ENCODE results near the gene NLGN1.

Gene NLGN1

DNA sequence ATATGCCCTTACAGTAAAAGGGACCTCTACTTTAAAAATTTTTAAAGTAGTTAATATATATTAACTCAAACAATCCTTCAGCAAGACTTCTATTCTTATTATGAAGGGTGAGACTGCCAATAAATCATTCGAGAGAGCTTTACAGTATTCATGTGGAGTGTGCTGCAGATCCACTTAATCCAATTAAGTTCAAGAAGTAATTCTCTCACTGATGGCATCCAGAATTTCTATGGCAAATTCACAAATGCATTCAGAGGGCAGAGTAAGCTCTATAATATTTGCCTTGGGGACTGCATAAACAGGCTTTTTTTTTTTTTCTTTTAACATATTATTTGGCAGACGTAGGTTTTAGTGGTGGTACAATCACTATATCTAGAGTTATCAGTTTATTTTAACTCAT lies 692.0 kb downstream of the NLGN1 start:
- TF ChIP-seq, protein P1, sequence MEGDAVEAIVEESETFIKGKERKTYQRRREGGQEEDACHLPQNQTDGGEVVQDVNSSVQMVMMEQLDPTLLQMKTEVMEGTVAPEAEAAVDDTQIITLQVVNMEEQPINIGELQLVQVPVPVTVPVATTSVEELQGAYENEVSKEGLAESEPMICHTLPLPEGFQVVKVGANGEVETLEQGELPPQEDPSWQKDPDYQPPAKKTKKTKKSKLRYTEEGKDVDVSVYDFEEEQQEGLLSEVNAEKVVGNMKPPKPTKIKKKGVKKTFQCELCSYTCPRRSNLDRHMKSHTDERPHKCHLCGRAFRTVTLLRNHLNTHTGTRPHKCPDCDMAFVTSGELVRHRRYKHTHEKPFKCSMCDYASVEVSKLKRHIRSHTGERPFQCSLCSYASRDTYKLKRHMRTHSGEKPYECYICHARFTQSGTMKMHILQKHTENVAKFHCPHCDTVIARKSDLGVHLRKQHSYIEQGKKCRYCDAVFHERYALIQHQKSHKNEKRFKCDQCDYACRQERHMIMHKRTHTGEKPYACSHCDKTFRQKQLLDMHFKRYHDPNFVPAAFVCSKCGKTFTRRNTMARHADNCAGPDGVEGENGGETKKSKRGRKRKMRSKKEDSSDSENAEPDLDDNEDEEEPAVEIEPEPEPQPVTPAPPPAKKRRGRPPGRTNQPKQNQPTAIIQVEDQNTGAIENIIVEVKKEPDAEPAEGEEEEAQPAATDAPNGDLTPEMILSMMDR (IDR thresholded peaks at IDR 0.05; ENCODE audit: insufficient read depth, low read depth, low read length, missing control alignments): no peak
- H3K4me3 ChIP-seq (ENCODE audit: low read depth, low read length): no peak overlapping the region
- no peak for DNase-seq (ENCODE audit: low read depth)

DNA sequence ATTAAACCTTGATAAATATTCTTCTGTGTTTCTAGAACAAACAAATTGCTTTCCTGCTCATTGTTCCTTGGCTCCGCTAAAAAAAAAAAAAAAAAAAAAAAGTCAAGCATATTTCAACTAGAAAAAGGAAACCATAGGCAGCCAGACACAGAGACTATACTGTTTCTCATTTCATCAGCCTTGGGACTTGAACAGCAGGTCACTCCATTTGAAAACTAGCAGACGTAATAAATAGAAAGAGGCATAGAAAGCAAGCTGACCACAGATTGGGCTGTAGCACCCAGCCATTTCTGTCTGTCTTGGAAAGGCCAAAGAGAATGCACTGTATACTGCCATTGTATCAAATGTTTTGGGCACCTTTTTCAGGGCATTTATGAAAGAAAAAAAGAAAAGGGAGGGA lies 697.1 kb downstream of the NLGN1 start:
- no peak for DNase-seq (ENCODE audit: low read depth)
- TF ChIP-seq, protein P1 (IDR thresholded peaks at IDR 0.05; ENCODE audit: insufficient read depth, low read depth, low read length, missing control alignments): no peak

DNA sequence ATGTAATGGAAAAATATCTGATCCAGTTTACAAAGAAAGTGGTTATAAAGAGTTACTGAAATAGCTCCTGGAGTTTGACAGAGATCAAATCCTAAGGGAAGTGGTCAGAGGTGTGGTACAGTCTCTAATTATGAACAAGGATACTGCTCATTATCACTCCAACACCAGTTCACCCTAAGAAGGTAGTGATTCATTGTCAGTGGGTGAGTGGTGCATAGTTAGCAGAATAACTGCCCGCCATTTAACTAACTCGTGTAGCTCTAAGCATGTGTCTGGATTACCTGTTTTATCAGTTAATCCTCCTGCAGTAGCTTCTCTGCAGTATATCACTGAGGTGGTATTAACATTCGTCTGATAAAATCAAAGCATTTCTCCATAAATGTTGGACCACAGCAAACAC lies 700.1 kb downstream of the NLGN1 start:
- TF ChIP-seq, protein P1 (IDR thresholded peaks at IDR 0.05; ENCODE audit: insufficient read depth, low read depth, low read length, missing control alignments): no peak
- no peak for DNase-seq (ENCODE audit: low read depth)

More for the DNA sequence above, 697.1 kb downstream of the NLGN1 start:
- H3K4me3 ChIP-seq (ENCODE audit: low read depth, low read length): no peak overlapping the region

DNA sequence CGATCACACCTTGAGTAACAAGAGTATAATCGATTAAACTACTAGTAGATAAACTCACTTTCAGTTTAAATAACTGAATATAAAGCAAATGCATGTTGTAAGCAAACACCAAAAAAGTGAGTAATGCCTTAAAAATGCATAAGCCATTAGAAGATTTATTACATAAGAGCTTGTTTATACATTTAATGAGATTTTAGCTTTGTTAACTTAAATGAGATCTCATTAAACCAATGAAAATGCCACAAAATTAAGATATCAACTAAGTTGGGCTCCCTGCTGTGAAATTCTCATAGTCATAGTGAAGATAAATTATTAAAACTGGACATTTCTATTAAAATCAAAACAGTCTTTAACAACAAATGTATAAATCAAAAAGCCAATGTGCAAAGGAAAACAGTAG lies 701.2 kb downstream of the NLGN1 start:
- H3K4me3 ChIP-seq (ENCODE audit: low read depth, low read length): no peak overlapping the region
- DNase-seq (ENCODE audit: low read depth): no peak

More for the DNA sequence above, 700.1 kb downstream of the NLGN1 start:
- H3K4me3 ChIP-seq (ENCODE audit: low read depth, low read length): no peak overlapping the region

DNA sequence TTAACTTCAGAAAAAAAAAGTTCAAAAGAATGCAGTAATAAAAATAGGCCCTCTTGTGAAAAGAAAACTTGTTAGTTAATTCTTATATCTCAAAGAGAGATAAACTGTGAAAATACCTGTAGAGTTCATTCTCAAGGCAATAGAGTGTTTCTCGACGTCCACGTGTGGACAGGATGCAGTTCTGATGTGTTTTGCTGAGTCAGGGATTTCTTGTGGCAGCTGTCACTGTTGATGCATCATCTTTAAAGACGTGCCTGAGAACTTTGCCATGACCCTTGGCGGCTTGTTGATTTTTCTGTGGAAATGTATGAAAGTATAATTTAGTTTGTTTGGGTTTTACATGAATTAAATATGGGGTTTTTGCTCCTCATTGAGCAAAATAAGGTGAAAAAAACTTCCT lies 702.2 kb downstream of the NLGN1 start:
- no peak overlapping the region for H3K4me3 ChIP-seq (ENCODE audit: low read depth, low read length)
- TF ChIP-seq, protein P1 (IDR thresholded peaks at IDR 0.05; ENCODE audit: insufficient read depth, low read depth, low read length, missing control alignments): no peak
- DNase-seq (ENCODE audit: low read depth): no peak

More for the DNA sequence above, 701.2 kb downstream of the NLGN1 start:
- TF ChIP-seq, protein P1 (IDR thresholded peaks at IDR 0.05; ENCODE audit: insufficient read depth, low read depth, low read length, missing control alignments): no peak

DNA sequence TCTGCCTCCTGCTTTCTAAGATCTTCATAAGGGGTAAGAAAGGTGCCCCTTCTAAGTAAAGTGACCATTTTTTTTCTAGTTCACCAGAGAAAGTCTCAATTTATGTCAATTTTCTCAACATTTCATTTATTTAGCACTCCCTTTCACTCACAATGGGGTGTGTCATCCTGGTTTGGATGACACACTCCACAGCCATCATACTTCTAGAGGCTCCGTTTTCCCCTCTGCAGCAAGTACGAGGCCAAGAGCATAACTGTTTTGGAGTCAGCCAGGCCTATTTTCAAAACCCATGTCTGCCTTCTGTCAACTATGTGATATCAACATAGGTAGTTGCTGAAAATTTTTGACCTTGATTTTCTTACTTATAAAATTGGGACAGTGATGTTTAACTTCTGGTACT lies 703.2 kb downstream of the NLGN1 start:
- DNase-seq (ENCODE audit: low read depth): no peak
- TF ChIP-seq, protein P1 (IDR thresholded peaks at IDR 0.05; ENCODE audit: insufficient read depth, low read depth, low read length, missing control alignments): no peak
- no peak overlapping the region for H3K4me3 ChIP-seq (ENCODE audit: low read depth, low read length)

DNA sequence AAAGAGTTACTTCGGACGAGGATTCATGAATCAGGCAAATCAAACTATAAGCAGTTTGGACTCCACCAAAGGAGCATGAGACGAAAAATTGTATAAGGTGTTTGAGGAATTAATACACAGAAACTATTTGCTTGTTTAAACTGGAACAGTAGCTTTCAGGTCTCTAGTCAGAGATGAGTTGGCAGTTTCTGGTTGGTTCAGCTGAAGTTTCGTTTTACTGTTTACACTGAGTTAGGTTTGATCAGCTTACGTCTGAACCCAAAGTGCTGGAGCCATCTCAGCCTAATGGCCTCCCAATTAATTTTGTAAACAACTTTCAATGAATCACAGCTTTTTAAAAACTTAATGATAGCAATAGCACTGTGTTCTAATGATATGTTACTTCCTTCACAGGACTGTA lies 703.7 kb downstream of the NLGN1 start:
- no peak overlapping the region for H3K4me3 ChIP-seq (ENCODE audit: low read depth, low read length)
- DNase-seq (ENCODE audit: low read depth): peak; percentile 49
- TF ChIP-seq, protein P1 (IDR thresholded peaks at IDR 0.05; ENCODE audit: insufficient read depth, low read depth, low read length, missing control alignments): no peak

All from GM12865 (cell line).